Prostate gland (tissue), 2 donors: Measurements from ENCODE around the gene ABTB1. TPM values are rescaled to one million over a fixed set of nuclear protein-coding genes. Genes with fewer than 3 reads are reported as not detected.
"Not testable (repeated sequence)": the region's sequence is repeated elsewhere in the genome, so short reads cannot be mapped to it uniquely, and the experiment has no call there.

Experiments used
- DNase-seq: peaks from one replicate; pipeline ENCODE4 v3.0.0-alpha.2; 2019; ENCODE audit warnings: low spot score
- H3K27ac ChIP-seq, 2 donors: fragments of 200-600 bp; sonication (generic); 2 replicates each; pipeline ENCODE4 v1.5.1; 2017 to 2019
- H3K27me3 ChIP-seq: fragments of 200-600 bp; sonication (generic); replicated peaks from 2 replicates; pipeline ENCODE4 v1.5.1; 2019; ENCODE audit not compliant: insufficient read depth
- H3K36me3 ChIP-seq, 2 donors: fragments of 200-600 bp; sonication (generic); 1 replicate in 1 of 2; 2 replicates in 1 of 2; pipeline versions ENCODE4 v1.5.1 to v1.8.1; 2017 to 2019
- H3K4me1 ChIP-seq: fragments of 200-600 bp; sonication (generic); replicated peaks from 2 replicates; pipeline ENCODE4 v1.5.1; 2019
- H3K4me3 ChIP-seq, 2 donors: fragments of 200-600 bp; sonication (generic); 2 replicates each; pipeline ENCODE4 v1.5.1; 2017 to 2019
- H3K9me3 ChIP-seq: fragments of 200-600 bp; sonication (generic); 2 replicates; pipeline ENCODE4 v1.5.1; 2017
- CTCF ChIP-seq, 4 experiments: fragments of 200-600 bp in 2 of 4; fragments of 450-650 bp in 2 of 4; sonication (generic) in 2 of 4; IDR thresholded peaks; 1 replicate in 3 of 4; 2 replicates in 1 of 4; pipeline ENCODE4 v1.5.1; 2016 to 2019; ENCODE audit warnings: antibody characterized with exemption in 4 of 4, mild to moderate bottlenecking in 2 of 4, moderate library complexity in 2 of 4
- POLR2A ChIP-seq: fragments of 450-650 bp; IDR thresholded peaks from one replicate; pipeline ENCODE4 v1.6.1; 2016; ENCODE audit warnings: antibody characterized with exemption, mild to moderate bottlenecking
- POLR2AphosphoS5 ChIP-seq: sonication (generic); formaldehyde crosslinking; IDR thresholded peaks from one replicate; pipeline ENCODE4 v1.6.1; 2017; ENCODE audit warnings: antibody characterized with exemption
- WGBS: methylation state at CpG from one replicate; pipeline ENCODE4 v1.1.5; 2018; 5-methylcytosine and 5-hydroxymethylcytosine counted together
- intact Hi-C: fragments of 100-400 bp; cut with DNase I; formaldehyde crosslinking; loops from one replicate; pipeline ENCODE4 v1.14.2; 2022
- total RNA-seq, 2 donors: library from RNA; depleted of rRNA; stranded (reverse); fragments of >200 nt; gene quantifications; one replicate each; pipeline ENCODE4 v1.1.0, GENCODE V29; 2016

Gene ABTB1
- total RNA-seq, 2 donors from 2014 or later: 33.4 to 60.2 TPM

GRCh38 chr3:127680146-127680661 is 7.5 kb downstream of the ABTB1 start:
- H3K36me3 ChIP-seq: peaks cover 0 to 8% of the 10 kb centered on the region in 2 donors
- H3K27me3 ChIP-seq: no peaks in the 10 kb centered on the region
- 94% methylated on average over 21 of the region's 21 CpGs for WGBS
- no peaks in the 10 kb centered on the region for H3K4me1 ChIP-seq
- no peak for TF ChIP-seq POLR2AphosphoS5
- TF ChIP-seq CTCF (IDR thresholded peaks at IDR 0.05): no peak
- no peak overlapping the region for H3K4me3 ChIP-seq
- intact Hi-C loops: no loop called here
- H3K27ac ChIP-seq: no peak overlapping the region
- DNase-seq: no peak
- no peaks in the 10 kb centered on the region for H3K9me3 ChIP-seq

- WGBS: 100% methylated on average over 1 of the region's 1 CpG
- H3K27me3 ChIP-seq: no peaks in the 10 kb centered on the region
- DNase-seq: no peak
- H3K9me3 ChIP-seq: no peaks in the 10 kb centered on the region
- no peak overlapping the region for H3K4me3 ChIP-seq
- intact Hi-C loops: no loop called here
- TF ChIP-seq CTCF (IDR thresholded peaks at IDR 0.05) (no peak), POLR2AphosphoS5 (no peak), POLR2A (no peak)
- no peak overlapping the region for H3K27ac ChIP-seq
- no peaks in the 10 kb centered on the region for H3K4me1 ChIP-seq
- H3K36me3 ChIP-seq: peaks cover 0 to 8% of the 10 kb centered on the region in 2 donors
These were observed 8.1 kb downstream of the ABTB1 start for GRCh38 chr3:127680798-127681221.

GRCh38 chr3:127682175-127682554 is 9.4 kb downstream of the ABTB1 start:
- DNase-seq, H3K27ac ChIP-seq, H3K36me3 ChIP-seq, H3K9me3 ChIP-seq, H3K27me3 ChIP-seq, H3K4me3 ChIP-seq, H3K4me1 ChIP-seq, intact Hi-C loops: not testable (repeated sequence)
- WGBS: 95% methylated on average over 6 of the region's 6 CpGs

GRCh38 chr3:127682561-127682960 is 9.8 kb downstream of the ABTB1 start:
- WGBS: 79% methylated on average over 8 of the region's 8 CpGs
- Histone ChIP-seq H3K4me3 (no peak overlapping the region), H3K27me3 (no peaks in the 10 kb centered on the region), H3K27ac (no peak overlapping the region), H3K9me3 (no peaks in the 10 kb centered on the region), H3K36me3 (no peaks in the 10 kb centered on the region), H3K4me1 (no peaks in the 10 kb centered on the region)
- no peak for DNase-seq
- TF ChIP-seq POLR2A: no peak
- no peak for TF ChIP-seq POLR2AphosphoS5
- no peak for TF ChIP-seq CTCF (IDR thresholded peaks at IDR 0.05)
- intact Hi-C loops: no loop called here

GRCh38 chr3:127684871-127685707 is 12.3 kb downstream of the ABTB1 start:
- intact Hi-C loops: no loop called here
- Histone ChIP-seq H3K4me3 (no peak overlapping the region), H3K36me3 (no peaks in the 10 kb centered on the region), H3K4me1 (no peaks in the 10 kb centered on the region), H3K27me3 (no peaks in the 10 kb centered on the region), H3K9me3 (no peaks in the 10 kb centered on the region), H3K27ac (no peak overlapping the region)
- no peak for DNase-seq
- TF ChIP-seq POLR2A: no peak
- no peak for TF ChIP-seq CTCF (IDR thresholded peaks at IDR 0.05)
- TF ChIP-seq POLR2AphosphoS5: no peak
- 82% methylated on average over 22 of the region's 22 CpGs for WGBS
